ENCODE results near the gene PDZD2.
"Not testable (repeated sequence)": the region's sequence is repeated elsewhere in the genome, so short reads cannot be mapped to it uniquely, and the experiment has no call there.

PDZD2 gene

DNA sequence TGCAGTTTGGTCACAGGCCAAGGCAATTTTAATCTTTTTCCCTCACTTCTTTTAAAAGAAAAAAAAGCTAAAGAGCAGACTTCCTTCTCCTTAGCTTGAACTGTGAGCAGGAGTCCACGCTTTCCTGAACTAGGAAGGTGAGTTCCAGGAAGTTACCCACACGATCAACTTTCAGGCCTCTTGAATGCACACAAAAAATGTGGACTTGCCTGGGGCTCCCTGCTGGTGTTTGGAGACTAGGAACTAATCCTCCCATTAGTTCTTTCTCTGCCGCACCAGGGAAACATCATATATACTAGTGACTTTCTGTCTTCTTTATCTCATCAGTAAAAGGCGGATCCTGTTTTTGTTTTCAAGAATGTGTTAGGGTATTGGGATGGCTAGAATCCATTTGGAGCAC is 295.2 kb downstream of the PDZD2 start:
- DNase-seq (ENCODE audit: low read depth) = no peak

DNA sequence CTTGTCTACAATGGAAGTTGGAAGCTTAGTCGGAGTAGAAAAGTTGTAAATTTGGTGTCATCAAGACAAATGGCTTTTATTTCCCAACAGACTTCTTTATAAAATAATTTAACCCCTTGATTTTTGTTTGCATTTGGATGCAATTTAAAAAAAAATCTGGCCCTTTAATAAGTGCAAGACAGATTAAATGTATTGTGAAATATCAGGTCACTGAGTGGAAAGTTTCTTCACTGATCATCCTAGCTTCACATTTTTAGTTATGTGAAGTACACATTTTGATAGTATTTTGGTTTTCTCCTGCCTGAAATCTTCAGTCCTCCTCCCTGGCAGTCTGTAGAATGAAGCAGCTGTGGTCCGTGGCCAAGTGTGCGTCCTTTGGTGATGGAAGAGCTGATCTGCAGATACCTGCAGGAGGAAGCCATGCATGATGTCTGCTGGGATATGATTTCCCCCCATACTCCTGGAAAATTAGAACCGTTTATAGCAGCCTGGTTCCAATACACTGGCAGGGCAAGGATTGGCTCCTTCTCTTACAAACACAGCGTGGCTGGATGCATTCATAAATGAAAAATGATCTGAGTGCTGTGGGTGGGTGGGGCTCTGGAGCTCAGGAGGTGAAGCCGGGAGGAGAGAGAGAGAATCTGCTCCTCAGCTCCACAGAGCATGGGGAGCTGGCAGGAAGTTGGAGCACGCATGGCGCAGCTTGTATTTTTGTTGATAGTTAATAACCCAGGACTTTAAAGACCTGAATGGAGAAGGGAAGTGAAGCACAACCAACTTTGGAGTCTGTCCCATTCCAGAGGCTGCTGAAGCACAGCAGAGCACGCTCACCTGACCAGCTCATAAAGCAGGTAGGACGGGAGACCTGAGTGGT is 296.8 kb downstream of the PDZD2 start:
- no peak for DNase-seq (ENCODE audit: low read depth)

DNA sequence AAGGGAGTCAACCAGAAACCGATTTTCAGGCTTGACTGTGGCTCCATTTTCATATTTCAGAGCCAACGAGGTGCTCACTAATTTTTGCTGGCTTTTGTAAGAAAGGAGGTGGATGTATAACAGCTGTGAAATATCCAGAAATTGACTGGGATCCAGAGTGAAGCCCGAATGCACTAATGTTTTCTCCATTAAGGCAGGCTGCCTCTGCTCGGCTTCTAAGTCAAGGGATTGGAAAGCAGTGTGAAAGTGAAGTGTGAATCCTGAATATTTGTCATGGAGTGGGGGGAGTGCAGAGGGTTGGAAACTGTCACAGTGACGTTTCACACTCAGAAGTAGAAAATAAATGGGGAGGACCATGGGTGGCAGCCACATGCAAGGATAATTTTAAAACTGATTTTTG is 297.8 kb downstream of the PDZD2 start:
- DNase-seq (ENCODE audit: low read depth) = no peak

DNA sequence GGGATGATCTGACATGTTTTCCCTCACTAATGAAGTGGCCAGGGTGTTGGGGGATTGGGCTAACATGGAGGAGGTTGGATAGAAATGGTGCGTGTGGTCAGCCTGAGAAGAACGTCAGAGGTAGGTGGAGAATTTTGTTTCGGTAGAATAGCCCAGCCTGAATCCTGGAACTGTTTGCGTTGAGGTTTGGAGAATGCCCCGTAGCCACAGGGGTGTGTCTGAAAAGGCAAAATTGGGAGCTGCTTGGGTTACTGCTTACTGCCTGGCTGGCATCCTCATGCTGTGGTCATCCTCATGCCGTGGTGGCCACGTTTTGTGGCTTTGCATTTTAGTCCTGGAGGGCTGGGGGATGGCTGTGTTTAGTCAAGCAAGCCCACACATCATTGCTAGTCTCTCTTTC is 298.3 kb downstream of the PDZD2 start:
- no peak for DNase-seq (ENCODE audit: low read depth)

DNA sequence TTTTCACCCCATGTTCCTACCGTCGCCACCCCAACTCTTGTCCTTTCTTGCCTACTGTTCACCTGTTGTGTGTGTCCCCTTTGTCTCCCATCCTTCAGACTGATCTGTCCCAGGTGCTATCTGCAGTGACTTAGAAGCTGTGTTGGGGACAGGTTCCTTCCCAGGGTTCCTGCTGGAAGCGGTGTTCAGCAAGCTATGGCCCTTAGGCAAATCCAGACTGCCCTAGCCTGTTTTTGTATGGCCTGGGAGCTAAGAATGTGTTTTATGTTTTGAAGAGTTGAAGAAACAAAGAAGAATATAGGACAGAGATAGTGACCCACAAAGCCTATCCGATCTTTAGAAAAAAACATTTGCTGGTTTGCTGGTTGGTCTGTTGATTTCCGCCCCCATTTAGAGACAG is 298.8 kb downstream of the PDZD2 start:
- no peak for DNase-seq (ENCODE audit: low read depth)

DNA sequence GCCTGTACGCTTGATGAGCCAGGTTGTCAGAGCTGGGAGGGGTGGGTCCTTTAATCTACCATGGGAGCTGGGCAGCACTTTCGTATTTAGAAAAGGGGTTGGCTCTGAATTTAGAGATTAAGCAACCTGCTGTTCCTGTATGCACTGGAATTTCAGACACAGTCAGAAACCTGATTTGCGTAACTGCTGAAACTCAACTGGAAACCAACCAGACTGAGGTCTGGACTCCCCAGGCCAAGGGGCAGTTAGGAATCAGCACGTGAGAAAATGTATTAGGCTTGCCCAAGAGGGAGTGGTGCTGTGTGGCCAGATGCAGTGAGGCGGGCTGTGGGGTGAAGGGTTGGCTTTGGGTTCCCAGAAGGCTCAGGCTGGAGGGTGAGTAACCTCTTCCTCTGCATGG is 300.2 kb downstream of the PDZD2 start:
- DNase-seq (ENCODE audit: low read depth) = no peak

DNA sequence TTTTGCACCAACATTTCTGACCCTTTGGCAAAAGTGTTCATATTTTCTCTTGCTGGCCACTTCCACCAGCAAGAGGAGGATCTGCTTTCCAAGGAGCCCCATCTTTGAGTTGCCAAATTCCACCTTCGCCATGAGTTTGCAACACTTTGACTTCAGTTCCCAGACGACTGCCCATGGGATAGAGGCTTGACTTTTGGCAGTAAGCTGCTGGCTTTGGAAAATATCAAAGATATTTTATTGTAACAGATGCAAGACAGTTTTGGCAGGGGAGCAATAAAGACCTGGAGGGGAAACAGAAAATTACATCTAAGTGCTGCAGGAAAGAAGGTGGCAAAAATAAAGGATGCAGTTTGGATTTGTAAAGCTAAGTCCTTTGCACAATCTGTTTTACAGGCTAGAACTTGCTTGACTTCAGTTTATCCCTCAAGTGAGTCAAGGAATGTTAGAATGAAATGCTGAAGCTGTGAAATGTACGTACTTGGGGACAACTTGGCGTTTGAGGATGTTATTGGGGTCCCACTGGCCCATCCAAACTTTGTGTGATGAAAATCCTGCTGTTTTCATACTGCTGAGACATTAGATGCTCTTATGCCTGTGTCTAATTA is 302.3 kb downstream of the PDZD2 start:
- DNase-seq (ENCODE audit: low read depth) = no peak

DNA sequence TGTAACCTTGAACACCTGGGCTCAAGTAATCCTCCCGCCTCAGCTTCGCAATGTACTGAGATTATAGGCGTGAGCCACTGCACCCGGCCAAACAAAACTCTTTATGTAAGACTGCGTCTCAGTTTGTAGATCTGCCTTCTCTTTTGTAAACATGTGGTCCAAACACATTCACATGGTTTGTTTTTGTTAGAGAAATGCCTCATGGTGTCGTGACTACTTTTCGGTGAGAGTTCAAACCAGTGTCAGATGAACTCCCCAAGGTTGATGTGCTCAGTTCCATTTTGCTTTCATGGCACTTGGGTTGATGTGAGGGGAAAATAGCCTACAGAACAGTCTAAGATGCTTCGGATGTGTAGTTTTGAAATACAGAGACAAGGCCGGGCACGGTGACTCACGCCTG is 303.6 kb downstream of the PDZD2 start:
- no peak for DNase-seq (ENCODE audit: low read depth)

DNA sequence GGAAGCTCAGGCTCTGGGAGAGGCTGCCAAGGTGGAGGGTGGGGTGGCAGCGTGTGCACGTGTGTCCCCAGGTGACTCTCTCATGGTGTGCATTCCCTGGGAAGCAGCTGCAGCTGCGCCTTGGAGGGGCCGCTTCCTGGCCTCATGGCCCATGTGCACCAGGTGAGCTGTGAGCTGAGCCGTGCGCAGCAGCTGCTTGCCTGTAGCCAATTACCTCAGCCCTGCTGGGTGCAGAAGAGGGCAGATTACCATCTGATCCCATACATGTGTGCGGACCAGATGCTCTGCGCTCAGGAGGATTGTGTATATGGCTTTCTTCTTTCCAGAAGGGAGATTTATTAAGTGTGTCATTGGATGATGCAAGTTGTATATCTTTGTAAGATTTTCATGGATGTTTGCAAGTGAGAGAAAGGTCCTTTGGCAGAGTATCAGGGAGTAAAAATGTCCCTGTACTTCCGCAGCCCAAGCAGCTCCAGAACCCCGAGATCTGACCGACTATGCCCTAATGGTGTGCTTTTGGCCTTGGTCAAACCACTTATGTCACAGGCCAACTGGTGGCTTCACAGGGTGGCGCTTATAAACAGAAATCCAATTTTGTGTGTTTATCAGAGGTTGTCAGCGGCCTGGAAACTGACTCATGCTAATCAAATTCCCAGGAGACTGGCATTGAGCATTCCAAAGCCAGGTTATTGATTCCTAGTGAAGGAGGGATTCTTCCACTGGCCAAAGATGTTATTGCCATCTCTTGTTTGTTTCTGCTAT is 305.9 kb downstream of the PDZD2 start:
- no peak for DNase-seq (ENCODE audit: low read depth)

DNA sequence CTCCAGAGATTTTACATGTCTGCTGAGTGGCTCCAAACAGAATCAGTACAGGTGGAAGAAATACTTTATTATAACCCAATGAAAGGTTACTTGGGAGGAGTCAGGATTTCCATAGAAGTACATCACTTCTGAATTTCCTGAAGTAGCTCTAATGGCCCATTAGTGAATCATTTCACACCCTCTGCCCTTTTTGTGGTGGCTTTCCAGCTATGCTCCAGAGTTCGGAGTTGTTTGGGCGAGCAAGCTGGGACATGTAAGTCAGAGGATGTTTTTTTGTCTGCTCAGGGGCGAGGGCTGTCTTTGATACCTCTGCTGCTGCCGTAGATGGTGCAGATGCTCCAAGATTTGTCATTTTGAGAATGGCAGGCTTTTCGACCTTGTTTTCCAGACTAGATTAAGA is 309.1 kb downstream of the PDZD2 start:
- DNase-seq (ENCODE audit: low read depth) = no peak

DNA sequence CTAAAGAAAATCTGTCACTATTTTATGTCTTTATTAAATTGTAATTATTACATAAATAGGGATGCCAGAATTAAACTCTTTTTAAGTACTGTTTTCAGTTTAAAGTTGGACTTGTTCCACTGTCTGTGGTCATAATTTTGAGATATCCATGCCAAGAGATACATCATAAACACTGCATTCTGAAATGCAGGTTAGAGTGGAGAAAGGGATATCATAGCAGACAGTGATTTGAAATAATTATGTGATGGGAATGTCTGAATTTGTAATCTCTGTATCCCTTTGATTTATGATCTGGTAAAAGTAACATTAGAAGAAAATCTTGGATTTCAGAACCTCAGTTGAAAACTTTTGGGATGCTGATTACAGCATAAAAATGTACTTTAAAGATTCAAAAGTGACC is 313.1 kb downstream of the PDZD2 start:
- no peak for DNase-seq (ENCODE audit: low read depth)

DNA sequence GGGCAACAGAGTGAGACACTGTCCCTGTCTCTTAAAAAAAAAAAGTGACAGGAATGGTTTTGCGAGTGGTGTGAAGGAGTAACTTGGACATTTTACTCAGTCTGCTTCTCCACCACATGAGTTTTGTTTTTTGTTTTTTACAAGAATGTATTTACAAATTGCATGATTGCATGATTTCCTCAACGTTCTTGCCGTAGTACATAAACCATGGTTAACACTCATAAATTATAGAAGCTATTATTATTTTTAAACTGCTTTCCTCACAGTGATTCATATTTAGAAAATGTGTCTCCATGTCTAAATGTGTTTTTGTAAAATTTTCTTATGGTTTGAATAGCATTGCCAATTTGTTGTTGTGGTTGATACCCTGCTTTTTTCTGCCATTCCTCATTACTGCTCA is 315.2 kb downstream of the PDZD2 start:
- no peak for DNase-seq (ENCODE audit: low read depth)

DNA sequence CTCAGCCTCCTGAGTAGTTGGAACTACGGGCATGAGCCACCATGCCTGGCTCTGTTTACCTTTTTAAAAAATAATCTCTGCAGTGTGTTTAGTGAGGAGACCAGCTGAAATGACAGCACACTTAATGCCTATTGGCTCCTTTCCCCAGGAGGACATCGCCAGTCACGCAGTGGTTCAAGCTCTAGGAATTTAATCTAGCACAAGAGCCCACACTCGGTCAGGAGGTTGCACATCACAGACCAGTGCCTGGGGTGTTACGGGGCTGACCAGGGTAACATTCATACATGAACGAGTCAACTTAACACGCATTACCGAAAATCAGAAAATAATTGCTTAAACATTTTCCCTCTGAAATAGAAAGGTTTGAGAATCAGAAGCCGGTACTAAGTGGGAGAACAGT is 318.2 kb downstream of the PDZD2 start:
- DNase-seq (ENCODE audit: low read depth) = no peak

DNA sequence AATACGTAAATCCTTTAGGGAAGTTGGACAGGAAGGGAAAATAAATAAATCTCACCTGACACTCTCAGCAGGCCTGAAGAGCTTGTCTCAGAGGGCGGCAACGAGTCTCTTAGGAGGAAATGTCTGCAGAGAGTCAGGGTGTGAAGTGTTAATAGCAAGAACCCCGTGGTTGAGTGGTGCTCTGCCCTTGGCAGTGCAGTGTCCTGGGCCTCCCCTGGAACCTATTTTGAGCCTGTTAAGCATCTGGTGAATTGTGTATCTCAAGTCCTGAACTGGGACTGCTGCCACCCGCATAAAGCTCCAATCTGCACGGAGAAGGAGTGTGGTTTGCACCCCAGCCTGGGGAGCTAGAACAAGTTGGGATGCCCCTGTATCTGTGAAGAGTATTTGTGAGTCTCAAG is 323.4 kb downstream of the PDZD2 start:
- DNase-seq (ENCODE audit: low read depth) = no peak

DNA sequence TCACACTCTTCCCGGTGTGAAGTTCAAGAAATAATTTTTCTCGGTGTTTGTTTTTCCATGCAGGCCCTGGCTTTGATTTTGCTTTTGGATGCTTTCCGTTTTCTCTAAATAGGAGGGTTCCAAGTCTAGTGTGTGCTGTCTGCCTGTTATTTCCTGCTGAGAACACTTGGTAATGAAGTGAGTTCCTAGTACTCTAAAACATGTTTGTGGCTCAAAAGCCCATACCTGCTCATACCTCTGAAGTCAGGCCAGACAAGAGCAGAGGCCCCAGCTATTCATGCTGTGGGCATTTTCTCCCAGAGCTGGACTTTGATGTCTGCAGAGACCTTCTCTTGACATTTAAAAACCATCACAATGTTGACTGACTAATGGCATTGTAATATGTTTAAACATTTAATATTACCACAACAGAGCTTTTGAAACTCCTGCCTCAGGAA is 324.0 kb downstream of the PDZD2 start:
- no peak for DNase-seq (ENCODE audit: low read depth)

DNA sequence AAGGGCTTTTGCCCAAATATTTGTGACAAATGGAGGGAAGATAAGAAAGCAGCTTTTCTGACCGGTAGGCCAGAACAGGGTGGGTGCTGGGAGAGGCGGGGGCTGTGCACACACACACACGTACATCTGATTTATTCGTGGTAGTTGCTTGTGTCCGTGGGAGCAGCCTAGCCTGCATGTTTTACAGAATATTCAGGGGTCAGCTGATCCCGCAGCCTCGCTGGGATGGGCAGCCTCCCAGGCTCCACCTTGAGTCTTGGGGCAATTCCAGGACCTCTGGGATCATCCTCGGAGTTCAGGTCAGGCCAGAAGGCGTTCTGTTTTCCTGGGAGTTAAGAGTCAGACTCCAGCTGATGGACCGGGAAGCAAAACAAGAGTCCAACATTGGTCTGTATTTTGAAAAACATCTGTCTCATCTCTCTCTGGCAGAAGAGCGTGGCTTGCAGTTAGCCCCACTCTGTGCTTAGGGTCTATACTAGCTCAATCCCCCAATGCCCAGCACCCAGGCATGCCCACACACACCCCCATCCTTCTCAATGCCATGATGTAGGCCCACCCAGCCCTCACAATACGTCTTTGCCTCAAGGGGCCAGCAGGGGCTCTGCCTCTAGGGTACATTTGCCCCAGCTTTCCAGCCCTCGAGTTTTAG is 324.6 kb downstream of the PDZD2 start:
- DNase-seq (ENCODE audit: low read depth) = no peak

DNA sequence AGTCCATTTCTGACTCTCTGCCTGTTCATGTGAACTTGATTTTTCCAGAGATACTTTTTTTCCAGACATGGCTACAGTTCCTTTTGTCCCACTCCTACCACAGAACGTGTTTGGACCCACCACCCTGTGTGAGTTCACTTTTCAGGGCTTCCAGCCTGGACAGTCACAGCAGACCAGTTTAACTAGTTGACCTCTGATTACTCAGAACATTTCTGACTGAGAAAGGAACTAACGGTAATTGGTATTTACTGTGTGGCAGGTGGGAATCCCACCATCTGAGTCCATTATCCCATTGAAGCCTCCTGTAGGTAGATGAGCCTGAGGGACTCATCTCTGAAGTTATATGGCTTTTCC is 325.1 kb downstream of the PDZD2 start:
- DNase-seq (ENCODE audit: low read depth) = no peak

DNA sequence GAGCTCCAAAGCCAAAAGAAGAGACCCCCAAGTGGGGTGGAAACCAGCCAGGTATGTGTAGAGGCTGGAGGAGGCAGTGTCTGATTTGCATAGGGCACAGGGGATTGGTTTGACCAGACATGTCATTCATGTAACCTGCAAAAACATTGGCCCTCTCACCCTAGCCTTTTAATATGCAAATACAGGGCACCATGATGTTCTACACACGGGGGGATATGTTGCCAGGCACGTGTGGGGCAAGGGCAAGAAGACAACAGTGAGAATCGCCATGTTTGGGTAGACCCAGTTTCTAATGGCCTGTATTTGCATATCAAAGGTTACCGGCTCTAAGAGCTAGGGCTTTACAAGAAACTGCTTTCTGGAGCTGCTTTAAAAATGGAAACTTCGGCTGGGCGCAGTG is 326.3 kb downstream of the PDZD2 start:
- DNase-seq (ENCODE audit: low read depth) = no peak

DNA sequence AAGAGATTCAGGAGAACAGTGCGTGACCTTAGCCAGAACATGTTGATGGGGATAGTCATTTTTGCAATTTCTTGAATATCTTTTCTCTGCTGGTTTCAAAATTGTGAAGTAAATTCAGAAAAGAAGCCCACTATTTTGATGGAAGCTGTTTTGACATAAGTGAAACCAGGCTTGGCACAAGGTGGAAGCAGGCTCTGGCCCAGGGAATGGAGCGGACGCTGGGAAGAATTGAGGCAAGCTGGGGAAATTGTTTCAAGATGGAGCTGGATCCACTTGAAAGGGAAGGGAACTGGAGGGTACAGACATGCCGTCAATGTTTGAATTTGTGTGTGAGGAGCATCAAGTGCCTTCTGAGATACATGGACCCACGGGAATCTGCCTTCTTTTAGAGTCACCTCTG is 328.0 kb downstream of the PDZD2 start:
- DNase-seq (ENCODE audit: low read depth) = no peak

DNA sequence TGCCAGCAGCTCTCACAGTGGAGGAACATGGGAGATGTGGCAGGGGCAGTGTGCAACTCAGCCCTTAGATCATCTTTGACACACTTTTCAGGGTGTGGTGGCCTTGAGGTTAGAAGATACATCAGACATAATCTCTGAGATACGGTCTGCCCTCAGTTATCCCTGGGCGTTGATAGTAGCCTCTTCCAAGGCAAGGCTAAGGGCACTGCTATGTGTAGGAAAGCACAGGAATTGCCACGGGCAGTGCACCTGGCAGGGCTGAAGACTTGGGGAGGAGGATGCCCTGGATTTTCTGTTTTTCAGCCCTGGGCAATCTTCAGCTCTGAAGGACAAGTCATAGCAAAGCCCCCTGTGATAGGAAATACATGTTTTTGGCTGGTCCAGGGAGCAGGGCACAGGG is 328.5 kb downstream of the PDZD2 start:
- no peak for DNase-seq (ENCODE audit: low read depth)

DNA sequence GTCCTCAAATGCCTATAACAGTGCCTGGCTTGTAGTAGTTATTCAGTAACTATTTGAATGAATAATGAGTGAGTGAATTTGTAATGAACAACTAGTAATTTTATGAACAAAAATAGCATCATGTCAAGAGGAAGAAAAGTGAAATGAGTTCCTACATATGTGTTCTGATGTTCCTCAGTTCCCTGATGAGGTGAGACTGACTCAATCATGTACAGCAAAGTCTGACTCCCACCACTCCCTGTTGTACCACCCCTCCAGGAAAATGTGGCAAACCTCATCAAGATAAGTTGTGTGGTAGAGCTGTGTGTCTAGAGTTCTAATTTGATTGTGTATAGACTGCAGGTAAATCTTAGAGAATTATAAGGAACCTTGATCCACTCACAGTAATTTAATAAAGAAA is 333.6 kb downstream of the PDZD2 start:
- no peak for DNase-seq (ENCODE audit: low read depth)

DNA sequence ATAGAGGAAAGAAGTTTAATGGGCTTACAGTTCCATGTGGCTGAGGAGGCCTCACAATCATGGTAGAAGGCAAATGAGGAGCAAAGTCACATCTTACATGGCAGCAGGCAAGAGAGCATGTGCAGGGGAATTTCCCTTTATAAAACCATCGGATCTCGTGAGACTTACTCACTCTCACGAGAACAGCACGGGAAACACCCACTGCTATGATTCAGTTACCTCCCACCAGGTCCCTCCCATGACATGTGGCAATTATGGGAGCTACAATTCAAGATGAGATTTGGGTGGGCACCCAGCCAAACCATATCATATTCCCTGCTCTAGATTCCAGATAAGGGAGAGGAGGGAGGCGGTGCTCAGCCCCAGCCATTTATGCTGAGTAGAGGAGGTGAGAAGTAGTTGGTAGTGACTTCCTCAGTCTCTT is 336.3 kb downstream of the PDZD2 start:
- DNase-seq (ENCODE audit: low read depth) = not testable (repeated sequence)

DNA sequence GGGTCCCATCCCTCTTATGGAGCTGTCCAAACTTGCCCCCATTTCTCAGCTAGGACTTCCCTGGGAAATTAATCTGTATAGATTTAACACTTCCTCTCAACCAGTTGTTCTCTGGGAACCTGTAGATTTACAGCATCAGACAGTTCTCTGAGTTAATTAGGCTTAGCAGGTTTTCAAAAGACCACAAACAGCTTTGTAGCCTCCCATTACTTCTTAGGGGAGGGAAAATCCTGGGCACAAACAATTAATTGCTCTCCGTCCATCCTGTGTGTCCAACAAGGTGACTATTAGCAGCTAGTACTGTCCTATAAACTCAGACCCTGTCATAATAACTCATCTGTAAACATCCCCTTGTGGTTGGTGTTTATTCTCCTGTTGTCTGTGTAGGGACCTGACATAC is 337.2 kb downstream of the PDZD2 start:
- DNase-seq (ENCODE audit: low read depth) = no peak

Measured in T-helper 22 cell (primary cell).